Gastroesophageal sphincter (tissue), 3 donors: ENCODE data around the gene GNG2.

Source experiments
- EP300 ChIP-seq: sonication (generic); formaldehyde crosslinking; IDR thresholded peaks from one replicate; pipeline ENCODE4 v1.6.1; 2017; ENCODE audit warnings: antibody characterized with exemption, mild to moderate bottlenecking
- POLR2A ChIP-seq, 2 donors: fragments of 450-650 bp; IDR thresholded peaks; one replicate each; pipeline ENCODE4 v1.6.1; 2017; ENCODE audit warnings: antibody characterized with exemption in 2 of 2, mild to moderate bottlenecking in 2 of 2, moderate library complexity in 1 of 2
- TF ChIP-seq, protein P1 (sequence below), 4 experiments: fragments of 200-600 bp in 2 of 4; fragments of 450-650 bp in 2 of 4; sonication (generic) in 1 of 4; IDR thresholded peaks; one replicate each; pipeline ENCODE4 v1.5.1; 2017 to 2019; ENCODE audit warnings: antibody characterized with exemption in 4 of 4, mild to moderate bottlenecking in 2 of 4, moderate library complexity in 2 of 4

DNA sequence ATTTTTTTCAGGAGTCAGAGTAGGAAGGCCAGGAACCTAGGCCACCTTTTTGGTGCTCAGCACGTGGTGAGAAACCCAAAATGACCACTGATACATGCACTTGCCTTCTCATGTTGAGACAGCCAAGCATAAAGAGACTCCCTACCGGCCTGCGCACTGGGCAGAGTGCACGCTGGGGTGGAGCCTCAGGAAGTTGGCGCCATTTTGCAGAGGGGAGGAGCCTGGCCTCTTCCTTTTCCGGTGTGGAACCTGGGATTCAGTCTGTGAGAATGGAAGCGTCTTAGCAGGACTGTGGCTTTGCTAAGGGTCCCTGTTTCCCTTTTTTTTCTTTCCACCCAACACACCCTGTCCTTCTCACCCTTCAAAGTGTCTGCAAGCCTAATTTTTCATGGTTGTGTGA is 66.0 kb downstream of the GNG2 start:
- TF ChIP-seq POLR2A (IDR thresholded peaks at IDR 0.05): no peak
- no peak for TF ChIP-seq EP300
- TF ChIP-seq, protein P1, sequence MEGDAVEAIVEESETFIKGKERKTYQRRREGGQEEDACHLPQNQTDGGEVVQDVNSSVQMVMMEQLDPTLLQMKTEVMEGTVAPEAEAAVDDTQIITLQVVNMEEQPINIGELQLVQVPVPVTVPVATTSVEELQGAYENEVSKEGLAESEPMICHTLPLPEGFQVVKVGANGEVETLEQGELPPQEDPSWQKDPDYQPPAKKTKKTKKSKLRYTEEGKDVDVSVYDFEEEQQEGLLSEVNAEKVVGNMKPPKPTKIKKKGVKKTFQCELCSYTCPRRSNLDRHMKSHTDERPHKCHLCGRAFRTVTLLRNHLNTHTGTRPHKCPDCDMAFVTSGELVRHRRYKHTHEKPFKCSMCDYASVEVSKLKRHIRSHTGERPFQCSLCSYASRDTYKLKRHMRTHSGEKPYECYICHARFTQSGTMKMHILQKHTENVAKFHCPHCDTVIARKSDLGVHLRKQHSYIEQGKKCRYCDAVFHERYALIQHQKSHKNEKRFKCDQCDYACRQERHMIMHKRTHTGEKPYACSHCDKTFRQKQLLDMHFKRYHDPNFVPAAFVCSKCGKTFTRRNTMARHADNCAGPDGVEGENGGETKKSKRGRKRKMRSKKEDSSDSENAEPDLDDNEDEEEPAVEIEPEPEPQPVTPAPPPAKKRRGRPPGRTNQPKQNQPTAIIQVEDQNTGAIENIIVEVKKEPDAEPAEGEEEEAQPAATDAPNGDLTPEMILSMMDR (IDR thresholded peaks at IDR 0.05): no peak
